SIG-M5 (cell line): ENCODE measurements around the gene EBF4.
"Not testable (repeated sequence)": the region's sequence is repeated elsewhere in the genome, so short reads cannot be mapped to it uniquely, and the experiment has no call there.

Experiments
- DNase-seq: peaks from one replicate; lab custom pipeline; 2025; lab: John Stamatoyannopoulos, UW

Gene EBF4

DNA sequence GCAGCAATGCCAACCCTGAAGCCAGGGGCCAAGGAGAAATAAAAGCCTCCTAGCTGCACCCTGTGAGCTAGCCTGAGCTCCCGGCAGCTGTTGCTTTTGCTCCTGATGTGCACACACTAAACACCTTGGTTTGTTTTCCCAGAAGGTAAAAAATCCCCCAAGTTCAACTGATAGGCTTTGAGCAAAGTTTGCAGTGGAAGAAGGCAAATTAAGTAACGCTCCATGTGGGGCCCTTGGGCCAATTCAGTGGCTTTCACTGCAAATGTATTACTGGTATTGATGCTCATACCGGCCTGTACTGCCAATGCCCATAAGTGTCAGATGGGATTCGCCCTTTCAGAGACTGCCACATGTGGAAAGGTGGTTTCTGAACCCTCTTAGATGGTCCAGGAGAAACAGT is 19.1 kb upstream of the EBF4 start:
- no peak for DNase-seq

DNA sequence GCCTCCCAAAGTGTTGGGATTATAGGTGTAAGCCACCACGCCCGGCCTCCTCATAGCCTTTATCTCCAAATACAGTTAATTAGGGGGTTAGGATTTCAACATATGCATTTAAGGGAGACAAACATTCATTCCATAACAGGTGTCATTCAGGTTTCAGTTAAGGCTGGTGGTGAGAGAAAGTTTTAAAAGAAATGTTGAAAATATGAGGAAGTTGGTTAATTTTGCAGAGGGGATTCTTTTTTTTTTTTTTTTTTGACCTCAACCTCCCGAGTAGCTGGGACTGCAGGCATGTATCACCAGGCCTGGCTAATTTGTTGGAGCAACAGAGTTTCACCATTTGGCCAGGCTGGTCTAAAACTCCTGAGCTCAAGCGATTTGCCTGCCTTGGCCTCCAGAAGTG is 12.5 kb upstream of the EBF4 start:
- DNase-seq: no peak

DNA sequence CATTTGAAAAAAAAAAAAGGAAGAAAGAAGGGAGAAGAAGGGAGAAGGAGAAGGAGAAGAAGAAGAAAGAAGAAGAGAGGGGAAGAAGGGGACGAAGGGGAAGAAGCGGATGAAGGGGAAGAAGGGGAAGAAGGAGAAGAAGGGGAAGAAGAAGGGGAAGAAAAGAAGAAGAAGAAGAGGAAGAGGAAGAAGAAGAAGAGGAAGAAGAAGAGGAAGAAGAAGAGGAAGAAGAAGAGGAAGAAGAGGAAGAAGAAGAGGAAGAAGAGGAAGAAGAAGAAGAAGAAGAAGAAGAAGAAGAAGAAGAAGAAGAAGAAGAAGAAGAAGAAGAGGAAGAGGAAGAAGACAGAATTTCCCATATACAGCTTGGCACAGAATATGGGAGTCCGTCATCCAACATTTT is 10.5 kb upstream of the EBF4 start:
- DNase-seq: not testable (repeated sequence)

DNA sequence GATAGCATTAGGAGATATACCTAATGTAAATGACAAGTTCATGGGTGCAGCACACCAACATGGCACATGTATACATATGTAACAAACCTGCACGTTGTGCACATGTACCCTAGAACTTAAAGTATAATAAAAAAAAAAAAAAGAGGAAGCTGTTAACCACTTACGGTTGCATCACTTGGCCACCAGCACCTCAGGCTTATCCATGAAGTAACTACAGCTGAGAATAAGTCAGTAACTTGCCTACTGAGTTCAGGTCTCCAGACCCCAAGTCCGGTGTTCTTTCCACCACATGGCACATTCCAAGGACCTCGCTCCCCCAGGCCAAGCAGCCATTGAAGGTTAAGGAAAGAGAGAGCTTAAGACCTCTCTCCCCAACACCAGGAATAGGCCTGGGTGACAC is 7.8 kb upstream of the EBF4 start:
- peak; percentile 74 for DNase-seq

DNA sequence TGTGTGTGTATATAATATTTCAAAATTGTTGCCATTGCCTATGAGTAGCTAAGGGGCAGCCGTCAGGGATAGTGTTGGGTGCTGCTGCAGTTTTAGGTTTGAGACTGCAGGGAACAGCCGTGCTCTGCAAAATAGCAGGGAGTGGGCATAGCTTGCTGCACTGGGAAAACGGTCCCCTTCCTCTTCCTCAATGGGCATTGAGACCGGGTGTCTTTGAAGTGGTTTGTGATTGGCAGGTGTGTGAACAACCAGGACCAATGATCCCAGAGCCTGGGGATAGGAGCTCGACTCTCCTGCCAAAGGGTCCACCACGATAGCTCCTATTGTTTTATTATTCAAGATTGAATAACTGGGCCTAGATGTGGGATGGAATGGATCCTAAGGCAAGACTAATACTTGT is 5.1 kb upstream of the EBF4 start:
- no peak for DNase-seq

DNA sequence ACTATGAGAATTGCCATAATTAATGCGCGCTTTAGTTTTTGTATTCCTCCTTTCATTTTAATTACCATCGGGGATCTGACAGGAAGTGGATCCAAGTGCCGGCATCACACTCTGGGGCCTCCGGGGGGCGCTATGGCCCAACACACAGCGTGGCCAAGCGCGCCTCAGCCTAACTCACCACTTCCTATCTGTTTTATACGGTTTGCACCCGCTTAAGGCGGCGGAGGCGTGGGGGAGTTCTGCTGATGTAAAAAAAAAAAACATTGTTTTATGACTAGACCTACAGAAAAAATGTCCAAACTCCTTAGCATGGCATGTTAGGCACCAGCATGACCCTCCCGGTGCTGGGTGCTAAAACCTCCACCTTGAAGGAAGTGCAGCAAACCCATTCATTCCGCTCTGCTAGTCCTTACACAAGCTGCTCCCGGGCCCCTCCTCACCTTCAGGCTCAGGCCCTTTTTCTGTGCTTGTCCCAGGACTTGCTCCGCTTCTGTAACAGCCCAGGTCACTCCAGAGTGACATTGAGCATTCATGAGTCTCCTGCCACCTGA is 4.5 kb upstream of the EBF4 start:
- no peak for DNase-seq

DNA sequence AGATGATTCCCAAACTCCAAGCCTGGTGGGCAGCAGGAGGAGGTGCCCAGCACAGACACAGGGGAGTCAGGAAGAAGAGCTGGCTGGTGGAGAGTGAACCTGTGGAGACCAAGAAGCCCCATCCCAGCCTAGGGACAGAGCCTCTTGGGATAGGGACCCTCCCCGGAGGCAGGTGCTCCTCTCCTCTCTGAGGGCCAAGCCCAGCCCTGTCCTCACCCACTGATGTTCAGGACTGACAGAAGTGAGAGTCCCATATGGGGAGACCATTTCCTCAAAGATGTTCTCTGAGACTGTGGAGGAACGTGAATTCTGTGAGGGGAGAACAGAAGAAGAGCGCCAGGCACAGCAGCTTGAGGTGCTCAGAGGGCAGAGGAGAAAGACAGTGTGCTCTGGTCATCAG is 2.4 kb upstream of the EBF4 start:
- DNase-seq: no peak

DNA sequence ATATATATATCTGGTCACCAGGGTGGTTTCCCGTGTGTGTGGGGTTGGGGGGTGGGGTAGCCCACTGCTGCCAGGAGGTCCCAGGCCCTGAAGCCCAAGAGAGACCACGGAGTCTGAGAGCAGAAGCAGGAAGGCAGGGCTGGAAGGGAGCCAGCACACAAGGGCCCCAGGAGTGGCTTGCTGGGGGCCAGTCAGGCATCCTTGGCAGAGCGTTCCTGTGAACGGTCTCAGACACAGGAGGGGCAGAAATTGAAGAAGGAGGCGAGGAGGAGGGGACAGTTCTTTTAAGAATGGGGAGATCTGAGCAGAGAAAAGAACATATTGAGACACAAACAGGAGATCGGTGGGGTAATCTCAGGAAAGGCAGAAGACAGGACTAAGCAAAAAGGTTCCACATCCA is 1.9 kb upstream of the EBF4 start:
- no peak for DNase-seq

DNA sequence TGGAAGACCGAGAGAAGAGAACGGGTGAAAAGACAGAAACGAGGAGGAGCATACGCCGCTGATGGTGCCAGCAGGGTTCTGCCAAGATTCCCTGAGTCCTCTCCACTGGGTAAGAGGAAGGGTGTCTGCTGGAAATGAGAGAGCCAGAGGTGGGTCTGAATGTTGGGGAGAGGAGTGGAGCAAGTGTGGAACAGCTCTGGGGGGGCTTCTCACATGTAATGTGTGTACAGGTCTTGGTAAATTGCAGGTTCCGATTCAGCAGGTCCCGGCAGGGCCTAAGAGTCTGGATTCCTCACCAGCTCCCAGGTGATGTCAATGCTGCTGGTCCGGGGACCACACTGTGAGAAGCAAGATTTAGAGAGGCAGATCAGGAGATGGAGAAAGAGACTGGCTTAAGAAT is 1.5 kb upstream of the EBF4 start:
- DNase-seq: no peak

DNA sequence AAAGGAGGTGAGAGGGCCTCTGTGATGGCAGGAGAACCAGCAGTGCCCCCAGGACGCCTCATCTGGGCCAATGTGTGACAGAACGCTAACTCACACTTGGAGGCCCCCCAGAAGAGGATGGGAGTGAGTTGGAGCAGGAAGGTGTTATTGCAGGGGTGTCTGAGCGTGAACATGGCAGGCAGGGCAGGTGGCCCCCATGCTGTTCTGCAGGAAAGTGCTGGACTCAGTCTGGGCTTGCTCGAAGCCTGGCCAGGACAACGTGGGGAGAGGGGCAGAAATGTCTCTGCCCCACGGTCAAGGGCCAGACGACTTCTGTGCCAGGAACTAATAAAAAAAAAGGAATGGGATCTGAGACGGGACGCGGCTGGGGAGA is 931 bp upstream of the EBF4 start:
- no peak for DNase-seq

DNA sequence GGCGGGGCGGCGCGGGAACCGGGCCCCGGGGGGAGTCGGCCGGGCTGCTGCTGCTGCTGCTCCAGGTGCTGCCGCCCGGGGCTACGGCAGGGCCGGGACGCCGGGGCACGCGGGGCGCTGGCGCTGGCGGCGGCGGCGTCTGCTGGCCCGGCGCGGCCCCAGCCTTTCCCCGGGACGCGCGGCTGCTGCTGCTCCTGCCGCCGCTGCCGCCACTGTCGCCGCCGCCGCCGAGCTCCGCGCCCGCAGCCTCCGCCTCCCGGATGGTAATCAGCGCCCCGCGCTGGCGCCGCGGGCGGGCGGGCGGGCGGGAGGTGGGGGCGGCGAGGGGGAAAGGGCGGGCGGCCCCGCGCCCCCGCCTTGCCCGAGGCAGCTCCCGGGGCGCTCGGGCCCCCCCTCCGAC is 306 bp downstream of the EBF4 start:
- DNase-seq: no peak

DNA sequence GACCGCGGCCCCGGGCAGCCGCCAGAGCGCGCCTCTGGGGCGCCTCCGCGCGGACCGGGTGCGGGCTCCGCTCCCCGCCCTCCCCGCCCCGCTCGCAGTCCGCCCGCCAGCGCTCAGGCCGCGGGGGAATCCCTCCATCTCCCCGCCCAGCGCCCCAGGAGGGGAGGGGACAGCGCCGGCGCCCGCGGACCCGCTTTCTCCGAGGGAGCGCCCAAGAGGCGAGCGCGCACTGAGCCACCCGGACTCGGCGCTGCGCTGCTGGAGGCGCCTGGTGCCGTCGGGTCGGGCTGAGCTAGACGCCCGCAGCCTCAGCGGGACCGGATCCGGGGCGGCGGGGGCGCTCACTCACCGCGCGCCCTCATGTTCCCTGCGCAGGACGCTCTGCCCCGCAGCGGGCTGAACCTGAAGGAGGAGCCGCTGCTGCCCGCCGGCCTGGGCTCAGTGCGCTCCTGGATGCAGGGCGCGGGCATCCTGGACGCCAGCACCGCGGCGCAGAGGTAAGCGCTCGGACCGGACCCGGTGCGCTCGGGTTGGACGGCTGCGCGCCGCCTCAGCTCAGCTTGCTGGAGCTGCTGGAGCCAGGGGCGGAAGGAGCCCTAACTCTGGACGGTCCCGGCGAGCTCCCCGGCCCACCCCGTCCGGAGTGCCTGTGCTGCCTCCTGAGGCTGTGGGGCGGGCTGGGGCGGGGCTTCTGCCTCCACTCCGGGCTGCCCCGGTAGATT is 867 bp downstream of the EBF4 start:
- no peak for DNase-seq

DNA sequence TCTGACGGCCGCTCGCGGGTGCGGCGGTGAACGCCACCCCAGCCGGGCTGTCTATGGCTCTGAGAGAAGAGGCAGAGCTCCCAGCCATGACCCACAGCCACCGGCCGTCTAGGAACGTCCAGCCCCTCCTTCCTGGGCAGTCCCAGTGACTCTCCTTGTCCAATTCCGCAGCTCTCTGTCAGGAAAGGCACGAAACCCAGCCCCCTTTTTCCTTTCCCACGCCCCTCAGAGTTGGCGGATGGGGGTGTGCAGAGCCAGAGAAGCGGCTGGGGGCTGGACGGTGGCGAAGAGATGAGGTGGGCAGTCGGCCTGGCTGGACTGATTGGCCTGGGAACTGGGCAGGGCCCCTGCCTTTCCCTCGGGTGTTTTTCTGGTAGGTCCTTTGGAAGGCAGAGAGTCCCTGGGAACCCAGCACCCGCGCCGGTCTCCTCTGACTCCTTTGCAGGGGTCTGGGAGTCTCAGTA is 1.5 kb downstream of the EBF4 start:
- DNase-seq: no peak

DNA sequence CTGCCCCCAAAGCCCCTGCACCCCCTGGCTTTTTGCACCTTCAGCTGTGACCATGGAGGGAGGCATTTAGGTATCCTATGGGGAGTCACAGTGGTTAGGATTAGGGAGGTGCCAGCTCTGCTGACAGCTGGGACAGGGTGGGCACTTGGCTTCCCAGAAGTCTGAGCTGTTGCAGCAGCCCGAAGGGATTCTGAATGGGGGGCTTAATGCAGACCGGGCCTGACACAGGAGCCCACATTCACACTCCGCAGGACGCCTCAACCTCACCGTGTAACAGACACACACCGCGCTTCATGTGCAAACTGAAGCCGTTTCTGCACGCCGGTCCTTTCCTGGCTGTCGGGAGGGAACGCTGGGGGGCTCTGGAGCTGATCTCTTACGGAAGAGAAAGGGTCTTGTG is 1.9 kb downstream of the EBF4 start:
- no peak for DNase-seq

DNA sequence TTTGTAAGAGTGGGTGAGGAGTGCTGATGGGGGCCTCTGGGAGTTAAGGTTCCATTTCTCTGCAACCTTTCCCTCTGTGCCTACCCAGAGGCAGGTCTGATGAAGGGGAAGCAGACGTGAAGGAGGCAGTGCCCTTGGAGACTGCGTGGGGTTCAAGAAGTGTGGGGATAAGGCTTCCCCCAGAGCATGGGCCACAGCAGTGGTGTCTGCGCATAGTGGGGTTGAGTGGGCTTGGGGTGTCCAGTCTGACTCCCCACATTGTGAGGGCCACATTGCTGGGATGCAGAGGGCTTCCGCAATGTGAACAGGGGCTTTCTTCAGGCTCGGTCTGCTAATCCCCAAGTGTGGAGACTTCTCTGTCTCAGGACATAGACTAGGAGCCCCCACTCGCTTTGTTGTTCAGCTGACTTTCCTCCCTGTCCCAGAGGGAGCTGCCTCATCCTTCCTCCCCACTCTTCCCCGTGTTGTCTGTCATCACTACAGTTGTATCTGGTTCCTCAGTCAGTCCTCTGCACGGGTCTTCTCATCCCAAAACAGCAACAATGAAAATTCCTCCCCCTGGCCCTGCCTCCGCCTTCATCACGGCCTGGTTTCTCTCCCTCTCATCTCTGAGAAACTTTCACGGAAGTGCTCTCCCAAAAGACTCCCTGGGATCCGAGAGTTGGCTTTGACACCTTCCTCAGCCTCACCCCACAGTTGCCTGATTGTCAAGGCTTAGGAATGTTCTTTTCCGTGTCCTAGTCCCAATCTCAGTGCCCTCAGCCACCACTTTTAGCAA is 2.8 kb downstream of the EBF4 start:
- DNase-seq: no peak

DNA sequence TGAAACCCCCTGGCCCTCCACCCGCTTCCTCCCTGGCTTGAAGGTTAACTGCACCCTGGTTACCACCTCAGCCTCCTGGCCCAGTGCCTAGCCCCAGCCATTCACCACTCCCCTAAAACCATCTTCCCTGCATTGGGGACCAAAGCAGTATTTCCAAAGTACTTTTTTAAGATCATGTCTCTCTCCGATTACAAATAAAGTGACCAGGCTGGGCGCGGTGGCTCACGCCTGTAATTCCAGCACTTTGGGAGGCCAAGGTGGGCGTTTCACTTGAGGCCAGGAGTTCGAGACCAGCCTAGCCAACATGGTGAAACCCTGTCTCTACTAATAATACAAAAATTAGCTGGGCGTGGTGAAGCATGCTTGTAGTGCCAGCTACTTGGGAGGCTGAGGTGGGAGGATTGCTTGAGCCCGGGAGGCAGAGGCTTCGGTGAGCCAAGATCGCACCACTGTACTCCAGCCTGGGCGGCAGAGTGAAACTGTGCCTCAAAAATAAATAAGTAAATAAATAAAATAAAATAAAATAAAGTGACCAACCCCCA is 3.5 kb downstream of the EBF4 start:
- not testable (repeated sequence) for DNase-seq

DNA sequence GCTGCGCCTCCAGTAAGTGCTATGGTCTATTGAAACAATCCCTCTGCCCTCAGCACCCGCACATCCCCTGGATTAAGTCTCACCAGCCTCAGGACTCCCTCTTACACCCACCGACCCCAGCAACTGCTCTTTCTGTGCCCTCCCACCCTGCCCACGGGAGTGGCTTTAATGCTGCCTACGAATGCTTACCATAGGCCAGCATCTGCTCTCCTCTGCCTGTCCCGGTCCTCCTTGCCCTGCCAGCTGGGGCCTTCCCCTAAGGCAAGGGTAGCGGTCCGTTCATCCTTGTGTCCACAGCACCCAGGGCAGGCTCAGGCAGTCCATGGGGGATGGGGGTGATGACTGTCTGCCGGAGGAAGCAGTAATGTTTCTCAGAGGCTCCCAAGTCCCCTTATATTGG is 4.1 kb downstream of the EBF4 start:
- DNase-seq: no peak

DNA sequence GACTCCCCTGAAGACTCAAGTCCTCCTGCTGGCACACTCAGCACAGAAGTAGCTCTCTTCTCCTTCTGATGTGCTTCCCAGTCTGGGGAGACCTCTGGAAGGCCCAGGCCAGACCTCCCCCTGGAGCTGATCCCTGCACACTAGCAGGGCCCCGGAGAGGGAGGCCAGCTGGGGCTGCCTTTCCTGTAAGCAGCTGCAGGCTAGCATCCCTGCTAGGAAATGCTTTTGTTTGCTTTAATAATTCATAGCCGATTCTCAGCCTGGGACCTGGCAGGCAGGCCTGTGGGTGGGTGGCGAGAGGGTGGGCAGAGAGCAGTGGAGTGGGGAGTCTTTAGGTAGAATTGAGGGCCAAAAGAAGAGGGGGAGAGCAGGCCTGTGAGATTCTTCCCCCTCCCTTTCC is 5.2 kb downstream of the EBF4 start:
- DNase-seq: no peak

DNA sequence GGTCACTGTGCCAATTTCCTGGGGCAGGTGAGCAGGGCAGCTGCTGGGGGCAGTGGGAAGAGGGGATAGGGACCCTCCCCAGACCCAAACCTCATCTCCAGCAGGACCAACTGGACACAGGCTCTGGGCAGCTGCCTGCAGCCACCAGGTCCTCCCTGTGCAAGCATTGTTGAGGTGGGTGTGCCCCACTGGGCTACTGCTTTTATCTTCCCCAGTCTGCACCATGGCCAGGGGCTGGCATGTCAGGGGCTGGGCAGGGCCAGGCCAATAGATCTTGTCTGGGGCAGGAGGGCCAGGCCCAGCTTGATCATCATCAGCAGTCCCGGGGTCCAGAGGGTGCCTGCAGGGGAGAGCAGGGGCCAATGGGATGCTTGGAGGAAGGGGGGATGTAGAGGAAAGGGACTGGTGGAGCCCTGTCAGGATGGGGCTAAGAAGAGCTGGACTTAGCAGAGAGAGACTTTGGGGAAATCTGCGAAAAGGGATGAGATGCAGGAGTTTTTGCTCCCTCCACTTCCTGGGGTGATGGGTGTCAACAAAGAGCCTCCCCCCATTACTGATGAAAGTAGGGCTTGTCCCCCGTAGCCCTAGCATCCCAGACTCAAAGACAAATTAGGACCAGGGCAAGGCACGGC is 5.7 kb downstream of the EBF4 start:
- DNase-seq: no peak

DNA sequence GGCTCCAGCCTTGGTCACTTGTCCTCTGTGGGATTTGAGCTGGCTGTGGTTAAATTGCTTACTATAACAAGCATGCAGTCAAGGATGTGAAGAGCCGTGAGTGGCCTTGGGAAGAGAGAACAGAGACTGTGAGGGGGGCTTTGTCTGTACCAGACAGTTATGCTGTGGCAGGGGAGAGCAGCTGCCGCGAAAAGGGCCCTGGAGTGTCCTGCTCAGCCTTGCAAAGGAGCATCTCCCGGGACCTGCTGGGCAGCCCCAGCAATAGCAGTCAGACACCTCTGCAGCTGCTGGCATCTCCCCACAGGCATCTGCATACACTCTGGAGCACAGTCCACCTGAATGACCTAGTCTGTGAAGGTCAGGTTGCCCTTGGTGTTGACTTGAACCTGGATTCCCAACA is 6.3 kb downstream of the EBF4 start:
- DNase-seq: no peak

DNA sequence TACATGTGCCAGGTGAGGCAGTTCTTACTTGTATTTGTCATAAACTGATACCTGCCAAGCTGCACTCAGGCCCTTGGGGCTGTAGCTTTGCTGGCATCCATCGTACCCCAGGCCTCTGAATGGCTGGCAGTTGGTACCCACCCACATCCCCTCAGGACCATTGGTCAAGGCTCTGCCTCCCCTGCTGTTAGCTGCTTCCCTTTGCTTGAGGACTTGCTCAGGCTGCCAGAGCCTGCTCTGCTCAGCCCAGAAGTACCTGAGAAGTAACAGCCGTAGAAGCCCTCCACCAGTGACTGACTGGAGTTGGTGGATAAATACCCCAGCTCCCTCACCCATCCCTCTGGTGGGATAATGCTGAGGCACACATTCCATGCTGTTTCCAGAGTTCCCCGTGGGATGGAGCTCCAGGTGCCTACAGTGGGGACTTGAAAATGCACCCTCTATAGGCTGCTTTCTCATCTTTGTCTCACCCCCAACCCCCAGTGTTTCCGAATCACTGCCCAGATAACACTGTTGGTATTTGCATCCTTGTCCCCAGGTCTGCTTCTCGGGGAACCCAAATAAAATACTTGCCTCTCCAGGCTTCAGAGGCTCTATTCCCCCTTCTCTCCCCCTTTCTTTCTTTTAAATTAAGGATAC is 7.3 kb downstream of the EBF4 start:
- DNase-seq: no peak

DNA sequence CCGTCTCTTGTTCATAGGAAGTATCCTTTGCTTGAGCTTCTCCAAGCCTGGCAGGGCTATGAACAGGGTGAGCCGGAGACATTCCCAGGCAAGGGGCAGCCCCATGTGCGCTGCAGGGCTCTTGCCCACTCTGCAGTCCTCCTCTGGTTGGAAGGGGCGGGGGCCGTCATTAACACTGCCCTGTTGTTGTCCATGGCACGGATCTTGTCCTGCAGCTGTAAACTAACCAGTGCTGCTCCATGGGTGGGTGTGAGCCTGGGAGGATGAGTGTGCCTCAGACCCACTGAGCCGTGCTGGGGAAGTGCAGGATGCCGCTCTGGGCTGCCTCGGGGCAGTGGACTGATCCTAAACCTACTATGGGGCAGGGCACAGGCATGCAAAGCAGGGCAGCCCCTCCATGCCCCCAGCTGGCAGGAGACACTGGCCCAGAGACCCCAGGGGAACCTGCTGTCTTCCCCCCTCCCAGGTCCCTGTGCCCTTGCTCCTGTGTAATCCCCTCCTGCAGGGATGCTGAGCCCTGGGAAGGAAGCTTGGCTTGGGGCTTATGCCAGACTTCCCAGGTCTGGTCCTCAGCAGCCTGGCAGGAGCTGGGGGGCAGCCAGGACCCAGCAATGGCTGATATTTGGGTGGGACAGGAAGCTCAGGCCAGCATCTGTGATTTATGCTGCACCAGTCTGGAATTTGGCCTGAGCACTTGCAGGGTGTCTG is 8.5 kb downstream of the EBF4 start:
- no peak for DNase-seq
